HEK293 (cell line): ENCODE results near the gene RGS14.
A peak's percentile ranks its signal among the peaks of the same experiment; 100 is the strongest.

Source experiments
- GFI1B ChIP-seq: fragments of 450-650 bp; formaldehyde crosslinking; IDR thresholded peaks from 2 replicates; pipeline ENCODE4 v1.5.1; 2016; ENCODE audit warnings: missing biosample characterization, missing genetic modification characterization
- KLF10 ChIP-seq: fragments of 450-650 bp; IDR thresholded peaks from 2 replicates; pipeline ENCODE4 v1.5.1; 2018; ENCODE audit warnings: missing biosample characterization, mild to moderate bottlenecking, missing genetic modification characterization
- KLF9 ChIP-seq: fragments of 450-650 bp; formaldehyde crosslinking; IDR thresholded peaks from 2 replicates; pipeline ENCODE4 v1.5.1; 2016; ENCODE audit warnings: missing biosample characterization, missing genetic modification characterization, low read depth
- OSR2 ChIP-seq: fragments of 450-650 bp; formaldehyde crosslinking; IDR thresholded peaks from 2 replicates; pipeline ENCODE4 v1.5.1; 2016; ENCODE audit warnings: missing biosample characterization, missing genetic modification characterization
- RBAK ChIP-seq: fragments of 450-650 bp; formaldehyde crosslinking; IDR thresholded peaks from 2 replicates; pipeline ENCODE4 v1.5.1; 2016; ENCODE audit warnings: missing biosample characterization, missing genetic modification characterization
- SALL2 ChIP-seq: fragments of 450-650 bp; formaldehyde crosslinking; IDR thresholded peaks from 2 replicates; pipeline ENCODE4 v1.5.0; 2017; ENCODE audit warnings: missing biosample characterization, mild to moderate bottlenecking, missing genetic modification characterization, borderline replicate concordance
- ZNF114 ChIP-seq: fragments of 450-650 bp; formaldehyde crosslinking; IDR thresholded peaks from 2 replicates; pipeline ENCODE4 v1.5.0; 2017; ENCODE audit warnings: missing biosample characterization, missing genetic modification characterization
- ZNF19 ChIP-seq: fragments of 450-650 bp; formaldehyde crosslinking; IDR thresholded peaks from 2 replicates; pipeline ENCODE4; 2016; ENCODE audit warnings: missing biosample characterization, missing genetic modification characterization, low read depth
- ZNF202 ChIP-seq: fragments of 450-650 bp; formaldehyde crosslinking; IDR thresholded peaks from 2 replicates; pipeline ENCODE4 v1.5.1; 2016; ENCODE audit warnings: missing biosample characterization, missing genetic modification characterization, borderline replicate concordance
- ZNF214 ChIP-seq: fragments of 450-650 bp; formaldehyde crosslinking; IDR thresholded peaks from 2 replicates; pipeline ENCODE4 v1.5.1; 2017; ENCODE audit warnings: missing biosample characterization, mild to moderate bottlenecking, missing genetic modification characterization, borderline replicate concordance
- ZNF221 ChIP-seq: fragments of 450-650 bp; formaldehyde crosslinking; IDR thresholded peaks from 2 replicates; pipeline ENCODE4 v1.5.1; 2017; ENCODE audit warnings: missing biosample characterization, missing genetic modification characterization, borderline replicate concordance
- ZNF24 ChIP-seq: fragments of 450-650 bp; formaldehyde crosslinking; IDR thresholded peaks from 2 replicates; pipeline ENCODE4 v1.5.1; 2016; ENCODE audit warnings: missing biosample characterization, missing genetic modification characterization
- ZNF274 ChIP-seq, 2 experiments: fragments of 200-500 bp in 1 of 2; fragments of 450-650 bp in 1 of 2; sonication (Bioruptor generic) in 1 of 2; formaldehyde crosslinking in 1 of 2; IDR thresholded peaks; 2 replicates each; pipeline versions ENCODE4 v1.5.1 to v1.6.1; 2014 to 2016; ENCODE audit warnings: borderline replicate concordance in 1 of 2, inconsistent platforms in 1 of 2, low read length in 1 of 2, missing biosample characterization in 1 of 2, missing genetic modification characterization in 1 of 2
- ZNF292 ChIP-seq: fragments of 450-650 bp; formaldehyde crosslinking; IDR thresholded peaks from 2 replicates; pipeline ENCODE4 v1.5.1; 2016; ENCODE audit warnings: low read depth, missing biosample characterization, missing genetic modification characterization, borderline replicate concordance
- ZNF394 ChIP-seq: fragments of 450-650 bp; formaldehyde crosslinking; IDR thresholded peaks from 2 replicates; pipeline ENCODE4 v1.5.1; 2016; ENCODE audit warnings: missing biosample characterization, missing genetic modification characterization, mild to moderate bottlenecking, moderate library complexity, borderline replicate concordance
- ZNF514 ChIP-seq: fragments of 450-650 bp; formaldehyde crosslinking; IDR thresholded peaks from 2 replicates; pipeline ENCODE4 v1.5.1; 2016; ENCODE audit warnings: missing biosample characterization, missing genetic modification characterization
- ZNF521 ChIP-seq: fragments of 450-650 bp; formaldehyde crosslinking; IDR thresholded peaks from 2 replicates; pipeline ENCODE4 v1.5.1; 2017; ENCODE audit warnings: missing biosample characterization, mild to moderate bottlenecking, missing genetic modification characterization
- ZNF529 ChIP-seq: fragments of 450-650 bp; formaldehyde crosslinking; IDR thresholded peaks from 2 replicates; pipeline ENCODE4 v1.5.1; 2017; ENCODE audit warnings: missing genetic modification characterization, missing biosample characterization; ENCODE audit not compliant: insufficient replicate concordance
- ZNF544 ChIP-seq: fragments of 450-650 bp; formaldehyde crosslinking; IDR thresholded peaks from 2 replicates; pipeline ENCODE4 v1.5.0; 2017; ENCODE audit warnings: missing biosample characterization, missing genetic modification characterization
- ZNF548 ChIP-seq: fragments of 450-650 bp; formaldehyde crosslinking; IDR thresholded peaks from 2 replicates; pipeline ENCODE4 v1.5.1; 2016; ENCODE audit warnings: missing biosample characterization, missing genetic modification characterization
- ZNF555 ChIP-seq: fragments of 450-650 bp; formaldehyde crosslinking; conservative IDR thresholded peaks from 2 replicates; pipeline ENCODE4 v1.5.1; 2017; ENCODE audit warnings: missing biosample characterization, mild to moderate bottlenecking, missing genetic modification characterization, inconsistent platforms
- ZNF571 ChIP-seq: fragments of 450-650 bp; formaldehyde crosslinking; IDR thresholded peaks from 2 replicates; pipeline ENCODE4 v1.5.0; 2017; ENCODE audit warnings: missing biosample characterization, missing genetic modification characterization
- ZNF768 ChIP-seq: fragments of 450-650 bp; formaldehyde crosslinking; IDR thresholded peaks from 2 replicates; pipeline ENCODE4 v1.5.1; 2018; ENCODE audit warnings: missing biosample characterization, mild to moderate bottlenecking, missing genetic modification characterization
- ZNF791 ChIP-seq: fragments of 450-650 bp; formaldehyde crosslinking; IDR thresholded peaks from 2 replicates; pipeline ENCODE4 v1.5.1; 2016; ENCODE audit warnings: missing biosample characterization, missing genetic modification characterization
- ZNF830 ChIP-seq: fragments of 450-650 bp; IDR thresholded peaks from 2 replicates; pipeline ENCODE4 v1.5.0; 2018; ENCODE audit warnings: missing biosample characterization, missing genetic modification characterization, low read depth, mild to moderate bottlenecking, moderate library complexity
- ZNF843 ChIP-seq: fragments of 450-650 bp; formaldehyde crosslinking; IDR thresholded peaks from 2 replicates; pipeline ENCODE4 v1.5.1; 2016; ENCODE audit warnings: missing biosample characterization, missing genetic modification characterization
- ZSCAN16 ChIP-seq: fragments of 450-650 bp; formaldehyde crosslinking; IDR thresholded peaks from 2 replicates; pipeline ENCODE4 v1.5.1; 2016; ENCODE audit warnings: missing biosample characterization, missing genetic modification characterization
- TF ChIP-seq, protein P1 (sequence below): fragments of 450-650 bp; formaldehyde crosslinking; IDR thresholded peaks from 2 replicates; pipeline ENCODE4 v1.5.1; 2016; ENCODE audit warnings: missing biosample characterization, missing genetic modification characterization
- TF ChIP-seq, protein P2 (sequence below): fragments of 450-650 bp; formaldehyde crosslinking; IDR thresholded peaks from 2 replicates; pipeline ENCODE4 v1.5.1; 2016; ENCODE audit warnings: missing biosample characterization, missing genetic modification characterization
- TF ChIP-seq, protein P3 (sequence below): fragments of 450-650 bp; formaldehyde crosslinking; IDR thresholded peaks from 2 replicates; pipeline ENCODE4 v1.5.1; 2017; ENCODE audit warnings: missing biosample characterization, missing genetic modification characterization
- TF ChIP-seq, protein P4 (sequence below): fragments of 450-650 bp; formaldehyde crosslinking; IDR thresholded peaks from 2 replicates; pipeline ENCODE4 v1.5.1; 2016; ENCODE audit warnings: missing biosample characterization, missing genetic modification characterization
- TF ChIP-seq, protein P5 (sequence below): fragments of 450-650 bp; formaldehyde crosslinking; IDR thresholded peaks from 2 replicates; pipeline ENCODE4 v1.5.1; 2016; ENCODE audit warnings: missing biosample characterization, missing genetic modification characterization
- TF ChIP-seq, protein P6 (sequence below): fragments of 450-650 bp; formaldehyde crosslinking; IDR thresholded peaks from 2 replicates; pipeline ENCODE4 v1.5.1; 2016; ENCODE audit warnings: missing biosample characterization, missing genetic modification characterization

RGS14 gene

DNA sequence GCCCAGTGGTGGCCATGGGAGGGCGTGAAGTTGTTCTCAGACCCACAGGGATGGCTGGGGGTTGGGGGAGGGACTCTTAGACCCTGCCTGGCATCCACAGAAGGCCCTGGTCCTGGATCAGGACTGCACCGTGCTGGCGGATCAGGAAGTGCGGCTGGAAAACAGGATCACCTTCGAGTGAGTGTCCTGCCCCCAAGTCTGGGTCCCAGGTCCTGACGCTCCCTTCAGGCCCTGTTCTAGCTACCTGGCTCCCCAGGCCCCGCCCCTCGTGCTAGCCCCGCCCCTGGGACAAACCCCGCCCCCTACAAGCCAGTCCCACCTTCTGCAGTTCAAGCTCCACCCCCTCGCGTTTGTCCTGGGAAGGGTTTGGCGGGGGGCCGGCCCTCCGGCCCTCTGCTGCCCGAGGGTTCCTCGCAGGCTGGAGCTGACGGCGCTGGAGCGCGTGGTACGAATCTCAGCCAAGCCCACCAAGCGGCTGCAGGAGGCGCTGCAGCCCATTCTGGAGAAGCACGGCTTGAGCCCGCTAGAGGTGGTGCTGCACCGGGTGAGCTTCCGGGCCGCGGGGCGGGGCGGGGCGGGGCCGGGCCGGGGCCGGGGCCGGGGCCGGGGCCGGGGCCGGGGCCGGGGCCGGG, 12.9 kb downstream of the RGS14 start (continued):
- TF ChIP-seq, protein P1, sequence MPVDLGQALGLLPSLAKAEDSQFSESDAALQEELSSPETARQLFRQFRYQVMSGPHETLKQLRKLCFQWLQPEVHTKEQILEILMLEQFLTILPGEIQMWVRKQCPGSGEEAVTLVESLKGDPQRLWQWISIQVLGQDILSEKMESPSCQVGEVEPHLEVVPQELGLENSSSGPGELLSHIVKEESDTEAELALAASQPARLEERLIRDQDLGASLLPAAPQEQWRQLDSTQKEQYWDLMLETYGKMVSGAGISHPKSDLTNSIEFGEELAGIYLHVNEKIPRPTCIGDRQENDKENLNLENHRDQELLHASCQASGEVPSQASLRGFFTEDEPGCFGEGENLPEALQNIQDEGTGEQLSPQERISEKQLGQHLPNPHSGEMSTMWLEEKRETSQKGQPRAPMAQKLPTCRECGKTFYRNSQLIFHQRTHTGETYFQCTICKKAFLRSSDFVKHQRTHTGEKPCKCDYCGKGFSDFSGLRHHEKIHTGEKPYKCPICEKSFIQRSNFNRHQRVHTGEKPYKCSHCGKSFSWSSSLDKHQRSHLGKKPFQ (tag by site-specific recombination): no peak
- TF ChIP-seq SALL2 (tag by site-specific recombination): no peak
- TF ChIP-seq RBAK (tag by site-specific recombination): no peak
- TF ChIP-seq ZNF274 (IDR thresholded peaks at IDR 0.05; ENCODE audit: low read length): no peak
- no peak for TF ChIP-seq ZNF274 (tag by site-specific recombination; IDR thresholded peaks at IDR 0.05; ENCODE audit: borderline replicate concordance)
- no peak for TF ChIP-seq ZNF114 (tag by site-specific recombination)
- TF ChIP-seq ZNF221: no peak
- no peak for TF ChIP-seq ZNF19 (tag by site-specific recombination)
- TF ChIP-seq ZNF555 (tag by site-specific recombination): no peak
- TF ChIP-seq KLF10 (tag by site-specific recombination): no peak; the same call in 1 of the 2 replicates
- TF ChIP-seq ZNF514 (tag by site-specific recombination): no peak
- no peak for TF ChIP-seq ZNF768 (tag by site-specific recombination)
- TF ChIP-seq ZNF843 (tag by site-specific recombination): no peak
- no peak for TF ChIP-seq ZNF394 (tag by site-specific recombination)
- TF ChIP-seq ZNF544 (tag by site-specific recombination): no peak
- TF ChIP-seq ZNF214 (tag by site-specific recombination): no peak
- TF ChIP-seq ZNF791 (tag by site-specific recombination): no peak
- no peak for TF ChIP-seq ZNF521 (tag by site-specific recombination)
- TF ChIP-seq ZNF830 (tag by site-specific recombination): no peak
- TF ChIP-seq ZNF571 (tag by site-specific recombination): no peak
- TF ChIP-seq ZNF24: no peak
- TF ChIP-seq ZNF529 (tag by site-specific recombination): no peak
- TF ChIP-seq ZNF202 (tag by site-specific recombination): no peak
- TF ChIP-seq ZNF548 (tag by site-specific recombination): no peak
- TF ChIP-seq OSR2 (tag by site-specific recombination): no peak
- TF ChIP-seq GFI1B: no peak
- TF ChIP-seq, protein P2, sequence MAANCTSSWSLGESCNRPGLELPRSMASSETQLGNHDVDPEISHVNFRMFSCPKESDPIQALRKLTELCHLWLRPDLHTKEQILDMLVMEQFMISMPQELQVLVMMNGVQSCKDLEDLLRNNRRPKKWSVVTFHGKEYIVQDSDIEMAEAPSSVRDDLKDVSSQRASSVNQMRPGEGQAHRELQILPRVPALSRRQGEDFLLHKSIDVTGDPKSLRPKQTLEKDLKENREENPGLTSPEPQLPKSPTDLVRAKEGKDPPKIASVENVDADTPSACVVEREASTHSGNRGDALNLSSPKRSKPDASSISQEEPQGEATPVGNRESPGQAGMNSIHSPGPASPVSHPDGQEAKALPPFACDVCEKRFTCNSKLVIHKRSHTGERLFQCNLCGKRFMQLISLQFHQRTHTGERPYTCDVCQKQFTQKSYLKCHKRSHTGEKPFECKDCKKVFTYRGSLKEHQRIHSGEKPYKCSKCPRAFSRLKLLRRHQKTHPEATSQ (tag by site-specific recombination): no peak
- TF ChIP-seq, protein P3, sequence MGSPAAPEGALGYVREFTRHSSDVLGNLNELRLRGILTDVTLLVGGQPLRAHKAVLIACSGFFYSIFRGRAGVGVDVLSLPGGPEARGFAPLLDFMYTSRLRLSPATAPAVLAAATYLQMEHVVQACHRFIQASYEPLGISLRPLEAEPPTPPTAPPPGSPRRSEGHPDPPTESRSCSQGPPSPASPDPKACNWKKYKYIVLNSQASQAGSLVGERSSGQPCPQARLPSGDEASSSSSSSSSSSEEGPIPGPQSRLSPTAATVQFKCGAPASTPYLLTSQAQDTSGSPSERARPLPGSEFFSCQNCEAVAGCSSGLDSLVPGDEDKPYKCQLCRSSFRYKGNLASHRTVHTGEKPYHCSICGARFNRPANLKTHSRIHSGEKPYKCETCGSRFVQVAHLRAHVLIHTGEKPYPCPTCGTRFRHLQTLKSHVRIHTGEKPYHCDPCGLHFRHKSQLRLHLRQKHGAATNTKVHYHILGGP: no peak
- TF ChIP-seq ZNF292 (tag by site-specific recombination): no peak
- peak; percentile 40; the same call in 1 of the 2 replicates for TF ChIP-seq KLF9 (tag by site-specific recombination)
- TF ChIP-seq, protein P4, sequence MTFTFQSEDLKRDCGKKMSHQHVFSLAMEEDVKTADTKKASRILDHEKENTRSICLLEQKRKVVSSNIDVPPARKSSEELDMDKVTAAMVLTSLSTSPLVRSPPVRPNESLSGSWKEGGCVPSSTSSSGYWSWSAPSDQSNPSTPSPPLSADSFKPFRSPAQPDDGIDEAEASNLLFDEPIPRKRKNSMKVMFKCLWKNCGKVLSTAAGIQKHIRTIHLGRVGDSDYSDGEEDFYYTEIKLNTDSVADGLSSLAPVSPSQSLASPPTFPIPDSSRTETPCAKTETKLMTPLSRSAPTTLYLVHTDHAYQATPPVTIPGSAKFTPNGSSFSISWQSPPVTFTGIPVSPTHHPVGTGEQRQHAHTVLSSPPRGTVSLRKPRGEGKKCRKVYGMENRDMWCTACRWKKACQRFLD (tag by site-specific recombination): no peak
- no peak for TF ChIP-seq ZSCAN16 (tag by site-specific recombination)
- TF ChIP-seq, protein P5, sequence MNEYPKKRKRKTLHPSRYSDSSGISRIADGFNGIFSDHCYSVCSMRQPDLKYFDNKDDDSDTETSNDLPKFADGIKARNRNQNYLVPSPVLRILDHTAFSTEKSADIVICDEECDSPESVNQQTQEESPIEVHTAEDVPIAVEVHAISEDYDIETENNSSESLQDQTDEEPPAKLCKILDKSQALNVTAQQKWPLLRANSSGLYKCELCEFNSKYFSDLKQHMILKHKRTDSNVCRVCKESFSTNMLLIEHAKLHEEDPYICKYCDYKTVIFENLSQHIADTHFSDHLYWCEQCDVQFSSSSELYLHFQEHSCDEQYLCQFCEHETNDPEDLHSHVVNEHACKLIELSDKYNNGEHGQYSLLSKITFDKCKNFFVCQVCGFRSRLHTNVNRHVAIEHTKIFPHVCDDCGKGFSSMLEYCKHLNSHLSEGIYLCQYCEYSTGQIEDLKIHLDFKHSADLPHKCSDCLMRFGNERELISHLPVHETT (tag by site-specific recombination): no peak
- TF ChIP-seq, protein P6, sequence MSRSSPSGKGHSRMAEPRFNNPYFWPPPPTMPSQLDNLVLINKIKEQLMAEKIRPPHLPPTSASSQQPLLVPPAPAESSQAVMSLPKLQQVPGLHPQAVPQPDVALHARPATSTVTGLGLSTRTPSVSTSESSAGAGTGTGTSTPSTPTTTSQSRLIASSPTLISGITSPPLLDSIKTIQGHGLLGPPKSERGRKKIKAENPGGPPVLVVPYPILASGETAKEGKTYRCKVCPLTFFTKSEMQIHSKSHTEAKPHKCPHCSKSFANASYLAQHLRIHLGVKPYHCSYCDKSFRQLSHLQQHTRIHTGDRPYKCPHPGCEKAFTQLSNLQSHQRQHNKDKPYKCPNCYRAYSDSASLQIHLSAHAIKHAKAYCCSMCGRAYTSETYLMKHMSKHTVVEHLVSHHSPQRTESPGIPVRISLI: no peak
